Colonic mucosa (tissue), 4 donors: ENCODE measurements around the gene LILRA5. TPM values are rescaled to one million over a fixed set of nuclear protein-coding genes. Genes with fewer than 3 reads are reported as not detected.
"Not testable (repeated sequence)": the region's sequence is repeated elsewhere in the genome, so short reads cannot be mapped to it uniquely, and the experiment has no call there.

Experiments used
- DNase-seq: peaks from one replicate; pipeline ENCODE4 v3.0.0-alpha.2; 2020
- H3K27ac ChIP-seq: fragments of 200-600 bp; one replicate; pipeline ENCODE4 v1.8.0; 2021
- H3K27me3 ChIP-seq: fragments of 200-600 bp; one replicate; pipeline ENCODE4 v1.8.0; 2021
- H3K36me3 ChIP-seq: fragments of 200-600 bp; one replicate; pipeline ENCODE4 v1.8.0; 2021
- H3K4me1 ChIP-seq: fragments of 200-600 bp; one replicate; pipeline ENCODE4 v1.8.0; 2021; ENCODE audit warnings: mild to moderate bottlenecking
- H3K4me3 ChIP-seq: fragments of 200-600 bp; one replicate; pipeline ENCODE4 v1.8.0; 2021
- H3K9ac ChIP-seq, 2 donors: one replicate each; pipeline ENCODE4 v1.7.0; 2013; ENCODE audit warnings: control low read depth in 2 of 2, low read depth in 2 of 2, low read length in 2 of 2
- H3K9me3 ChIP-seq: fragments of 200-600 bp; one replicate; pipeline ENCODE4 v1.8.0; 2021
- CTCF ChIP-seq: fragments of 200-600 bp; IDR thresholded peaks from one replicate; pipeline ENCODE4 v1.8.0; 2022; ENCODE audit warnings: antibody characterized with exemption, mild to moderate bottlenecking
- intact Hi-C: fragments of 100-400 bp; cut with DNase I; formaldehyde crosslinking; loops from one replicate; pipeline ENCODE4 v1.14.1; 2022
- total RNA-seq, 2 donors: library from RNA; stranded (reverse); fragmentation: NEBNext Ultra II Directional in 1 of 2; extraction: Animal tissue kit (Norgen Biotek cat#: 25700) in 1 of 2; gene quantifications; one replicate each; pipeline ENCODE4 v1.2.1, GENCODE V29; 2021
- donor health status: healthy.
- donor health status: DM: no; HTN: no; CAD: no.
- donor health status: DM: no; HTN: no; CAD: no.

LILRA5 gene
- total RNA-seq, 2 donors from 2014 or later = 0.42 to 2.7 TPM

- Histone ChIP-seq H3K36me3 (no peaks in the 10 kb centered on the region), H3K4me1 (no peaks in the 10 kb centered on the region), H3K4me3 (no peak overlapping the region), H3K9me3 (no peaks in the 10 kb centered on the region), H3K9ac (no peak overlapping the region), H3K27me3 (no peaks in the 10 kb centered on the region), H3K27ac (no peak overlapping the region)
- DNase-seq = no peak
- TF ChIP-seq CTCF = no peak
- intact Hi-C loops = no loop called here
These were observed 37.0 kb downstream of the LILRA5 start for GRCh38 chr19:54275951-54276350.

GRCh38 chr19:54274516-54274915, 38.5 kb downstream of the LILRA5 start:
- H3K9me3 ChIP-seq, H3K27ac ChIP-seq, H3K4me1 ChIP-seq, H3K9ac ChIP-seq, DNase-seq, H3K36me3 ChIP-seq, H3K27me3 ChIP-seq, H3K4me3 ChIP-seq, intact Hi-C loops: not testable (repeated sequence)

- DNase-seq = no peak
- no peaks in the 10 kb centered on the region for H3K27me3 ChIP-seq
- no peaks in the 10 kb centered on the region for H3K9me3 ChIP-seq
- H3K4me1 ChIP-seq = no peaks in the 10 kb centered on the region
- H3K27ac ChIP-seq = no peak overlapping the region
- no peaks in the 10 kb centered on the region for H3K36me3 ChIP-seq
- H3K9ac ChIP-seq = no peak overlapping the region
- intact Hi-C loops = no loop called here
- no peak overlapping the region for H3K4me3 ChIP-seq
- no peak for TF ChIP-seq CTCF
These were observed 39.1 kb downstream of the LILRA5 start for GRCh38 chr19:54273821-54274220.

- H3K9ac ChIP-seq, DNase-seq, H3K36me3 ChIP-seq, H3K9me3 ChIP-seq, intact Hi-C loops, H3K27me3 ChIP-seq, H3K27ac ChIP-seq, H3K4me3 ChIP-seq, H3K4me1 ChIP-seq: not testable (repeated sequence)
These were observed 40.8 kb downstream of the LILRA5 start for GRCh38 chr19:54272181-54272580.

GRCh38 chr19:54271587-54271986, 41.4 kb downstream of the LILRA5 start:
- intact Hi-C loops, H3K4me1 ChIP-seq, H3K27me3 ChIP-seq, H3K9me3 ChIP-seq, H3K9ac ChIP-seq, H3K36me3 ChIP-seq, H3K4me3 ChIP-seq, DNase-seq: not testable (repeated sequence)
- peak overlapping the region; percentile 40 for H3K27ac ChIP-seq

GRCh38 chr19:54271106-54271505, 41.9 kb downstream of the LILRA5 start:
- intact Hi-C loops = no loop called here

GRCh38 chr19:54268936-54269335, 44.0 kb downstream of the LILRA5 start:
- H3K9ac ChIP-seq = no peak overlapping the region
- no peak for DNase-seq
- TF ChIP-seq CTCF = no peak
- intact Hi-C loops = no loop called here
- H3K27ac ChIP-seq = no peak overlapping the region
- no peaks in the 10 kb centered on the region for H3K4me1 ChIP-seq
- H3K4me3 ChIP-seq = no peak overlapping the region
- H3K9me3 ChIP-seq = no peaks in the 10 kb centered on the region
- H3K27me3 ChIP-seq = no peaks in the 10 kb centered on the region
- no peaks in the 10 kb centered on the region for H3K36me3 ChIP-seq

More at GRCh38 chr19:54271106-54271505, 41.9 kb downstream of the LILRA5 start:
- DNase-seq = no peak
- no peaks in the 10 kb centered on the region for H3K36me3 ChIP-seq
- H3K9ac ChIP-seq = no peak overlapping the region
- H3K9me3 ChIP-seq = no peaks in the 10 kb centered on the region
- H3K27ac ChIP-seq = peak overlapping the region; percentile 40
- no peaks in the 10 kb centered on the region for H3K4me1 ChIP-seq
- no peaks in the 10 kb centered on the region for H3K27me3 ChIP-seq
- no peak for TF ChIP-seq CTCF
- no peak overlapping the region for H3K4me3 ChIP-seq
